Activated T-helper 1 cell treated with anti-CD3 and anti-CD28 coated beads, Interleukin-2, amount 50 U/mL, for 16 hours (primary cell): ENCODE data around the gene CELSR1.

ENCODE experiments used
- DNase-seq, 2 donors: peaks; one replicate each; pipeline ENCODE4 v3.0.0-alpha.2; 2020; ENCODE audit warnings: low read depth in 1 of 2, low spot score in 1 of 2

Gene CELSR1

DNA sequence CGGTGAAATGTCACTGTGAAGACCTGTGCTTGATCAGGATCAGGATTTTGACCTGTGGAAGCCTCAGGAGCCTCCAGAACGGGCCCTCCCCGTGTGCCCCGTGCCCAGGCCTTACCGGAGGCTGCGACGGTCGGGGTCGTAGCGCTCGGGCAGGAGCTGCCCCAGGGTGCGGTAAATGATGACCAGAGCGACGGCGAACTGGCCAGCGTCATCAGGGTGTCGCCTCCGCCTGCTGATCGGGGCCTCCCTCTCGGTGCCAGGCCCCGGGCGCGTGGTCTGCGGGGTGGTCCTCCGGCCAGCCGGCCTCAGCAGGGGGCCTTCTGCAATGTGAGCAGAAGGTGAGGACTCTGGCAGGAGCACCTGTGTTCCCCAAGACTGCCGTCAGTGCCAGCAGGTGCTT lies 155.7 kb downstream of the CELSR1 start:
- no peak for DNase-seq

DNA sequence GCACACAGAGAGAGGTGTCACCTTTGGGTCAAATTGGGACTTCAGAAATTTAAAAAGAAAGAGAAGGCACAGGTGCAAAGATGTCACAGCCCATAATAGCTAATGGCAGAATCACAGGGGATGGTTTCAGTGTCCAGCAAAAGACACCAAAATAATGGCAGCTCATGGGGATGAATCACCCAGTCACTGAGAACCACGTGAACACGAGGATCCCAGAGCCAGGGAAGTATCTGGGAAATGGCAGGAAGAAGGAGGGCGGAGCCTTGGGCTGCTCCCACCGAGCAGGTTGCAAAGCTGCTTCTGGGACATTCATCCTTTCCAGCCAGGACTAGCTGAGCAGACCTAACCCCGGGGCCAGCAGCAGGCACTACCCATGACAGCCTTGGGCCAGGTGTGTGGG lies 156.3 kb downstream of the CELSR1 start:
- DNase-seq, result no peak

DNA sequence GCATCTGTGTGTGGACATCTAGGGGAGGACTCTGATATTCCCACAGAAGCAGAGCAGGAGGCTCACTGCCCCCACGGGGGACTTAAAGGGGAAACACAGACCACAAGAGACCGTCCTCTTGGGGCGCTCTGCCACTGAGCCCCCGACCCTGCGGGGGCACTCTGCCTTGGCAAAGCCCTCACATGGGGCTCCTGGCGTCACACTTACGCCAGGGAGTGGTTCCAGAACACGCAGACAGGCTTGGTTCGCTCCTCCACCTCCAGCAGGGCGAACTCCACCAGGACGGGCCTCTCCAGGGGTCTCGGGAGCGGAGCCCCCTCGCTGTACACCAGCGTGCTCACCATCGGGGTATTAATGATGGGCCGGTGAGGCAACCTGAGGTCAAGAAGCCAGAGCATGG lies 156.8 kb downstream of the CELSR1 start:
- DNase-seq, result no peak

DNA sequence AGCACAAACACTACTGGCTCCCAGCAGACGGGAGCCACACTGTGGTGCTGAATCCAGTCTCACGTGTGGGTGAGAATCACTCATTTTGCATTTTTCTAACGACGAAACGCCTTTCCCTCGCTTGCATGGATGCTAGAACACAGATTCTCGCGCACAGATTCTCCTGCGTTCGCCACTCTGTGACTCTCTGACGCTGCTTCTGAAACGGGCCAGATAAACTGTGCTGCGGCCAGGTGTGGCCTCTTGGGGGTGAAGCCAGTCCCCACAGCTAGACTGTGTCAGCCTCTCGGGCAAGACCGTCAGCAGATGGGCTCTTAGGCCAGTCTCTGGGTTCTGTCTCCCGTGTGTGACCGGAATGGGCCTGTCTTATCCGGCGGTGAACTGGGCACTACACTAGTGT lies 157.4 kb downstream of the CELSR1 start:
- DNase-seq, result no peak

DNA sequence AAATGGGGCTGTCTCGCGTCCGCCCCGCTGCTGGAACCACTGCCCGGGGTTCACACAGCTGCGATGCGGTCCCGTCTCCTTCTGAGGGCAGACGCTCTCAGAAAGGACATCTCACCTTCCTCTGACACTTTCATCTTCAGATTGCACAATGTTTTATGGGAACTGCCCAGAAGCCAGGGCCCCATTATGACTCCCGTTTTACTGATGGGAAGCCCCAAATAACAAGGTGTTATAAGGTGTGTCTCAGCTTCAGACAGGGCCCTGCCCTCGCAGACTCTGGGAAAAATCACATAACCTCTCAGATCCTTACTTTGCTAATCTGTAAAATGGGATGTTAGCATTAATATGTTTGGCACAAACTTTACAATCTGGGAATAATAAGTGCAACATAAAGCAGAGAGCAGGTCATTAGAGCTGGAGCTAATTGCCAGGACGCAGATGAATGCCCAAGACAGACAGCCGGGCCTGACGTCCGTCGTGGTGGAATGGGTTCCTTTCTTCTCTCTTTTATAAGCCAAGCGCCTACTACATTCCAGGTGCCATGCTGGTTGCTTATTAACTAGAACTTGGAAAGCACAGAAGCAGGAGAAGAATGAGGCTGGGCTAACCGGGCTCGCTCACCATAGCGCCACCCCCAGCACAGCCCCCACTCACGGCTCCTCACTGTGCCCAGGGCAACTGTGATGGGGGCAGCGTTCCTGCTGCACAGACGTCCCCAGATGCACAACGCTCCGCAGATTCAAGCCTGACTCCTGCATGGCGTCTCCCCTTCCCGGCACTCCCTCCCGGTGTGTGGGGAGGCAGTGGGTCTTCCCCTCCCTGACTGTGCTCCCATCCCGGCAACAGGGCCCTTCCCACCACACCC lies 158.1 kb downstream of the CELSR1 start:
- DNase-seq, result no peak

DNA sequence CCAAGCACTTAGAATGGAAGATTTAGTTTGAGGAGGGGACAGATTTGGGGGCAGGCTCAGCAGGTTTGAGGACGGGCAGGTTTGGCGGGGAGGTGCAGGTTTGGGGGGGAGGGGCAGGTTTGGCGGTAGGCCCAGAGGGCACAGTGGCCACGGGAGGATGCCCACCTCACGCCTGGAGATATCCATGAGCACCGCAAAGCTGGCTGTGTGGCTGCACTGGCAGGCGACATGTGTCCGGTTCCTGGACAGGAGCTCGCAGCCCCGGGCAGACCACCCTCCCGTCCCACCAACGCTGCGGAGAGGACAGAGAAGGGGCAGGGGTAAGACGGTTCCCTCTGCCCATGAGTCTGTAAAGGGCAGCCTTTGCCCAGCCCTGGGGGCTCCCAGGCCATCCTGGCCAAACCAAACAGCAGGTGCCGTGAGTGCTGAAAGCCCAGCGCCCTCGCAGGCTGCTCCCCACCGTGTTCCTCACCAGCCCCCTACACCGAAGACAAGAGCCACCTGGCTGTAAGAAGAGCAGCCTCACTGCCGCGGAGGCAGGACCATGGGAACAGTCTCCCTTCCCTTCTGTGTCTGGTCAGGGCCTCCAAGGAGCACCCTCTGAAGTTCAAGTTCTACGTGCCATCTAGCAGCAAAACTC lies 158.9 kb downstream of the CELSR1 start:
- no peak for DNase-seq

DNA sequence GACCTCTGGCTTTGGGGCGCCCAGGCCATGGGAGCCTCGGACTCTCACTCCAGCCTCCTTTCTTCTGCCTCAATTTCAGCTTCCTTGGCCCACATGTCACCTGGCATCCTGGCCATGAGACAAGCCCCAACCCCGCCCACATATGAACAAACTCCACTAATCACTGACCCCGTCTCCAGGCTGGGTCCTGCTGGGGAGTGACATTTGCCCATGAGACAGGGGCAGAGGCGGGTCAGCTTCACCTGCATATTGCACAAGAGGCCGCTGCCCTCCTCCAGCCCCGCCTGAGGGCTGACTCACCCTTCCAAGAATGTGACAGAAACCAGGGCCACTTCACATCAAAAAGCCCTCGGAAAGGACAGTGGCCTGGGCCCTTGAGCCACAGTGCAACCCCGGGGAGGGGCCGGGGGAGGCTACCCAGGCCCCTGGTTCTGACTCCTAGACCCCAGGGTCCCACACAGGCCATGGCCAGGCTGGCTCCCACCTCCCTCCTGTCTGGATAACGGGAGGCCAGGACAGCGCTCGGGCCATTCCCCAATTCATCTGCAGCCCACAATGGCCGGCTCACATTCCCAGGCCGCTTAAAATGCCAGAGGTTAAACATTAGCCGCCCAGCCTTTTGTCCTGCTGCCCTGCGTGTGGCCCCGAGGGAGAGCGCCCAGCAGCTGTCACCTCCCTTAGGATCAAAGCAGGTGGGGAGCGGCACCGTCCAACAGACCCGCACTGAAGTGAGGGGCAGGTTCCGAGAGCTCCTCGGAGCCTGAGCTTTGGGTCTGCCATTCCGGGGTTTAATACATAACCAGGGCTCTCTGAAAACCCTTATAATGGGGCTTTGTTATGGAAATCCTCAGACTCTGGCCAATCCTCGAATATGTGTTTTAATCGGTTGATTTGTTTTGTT lies 159.6 kb downstream of the CELSR1 start:
- no peak for DNase-seq

DNA sequence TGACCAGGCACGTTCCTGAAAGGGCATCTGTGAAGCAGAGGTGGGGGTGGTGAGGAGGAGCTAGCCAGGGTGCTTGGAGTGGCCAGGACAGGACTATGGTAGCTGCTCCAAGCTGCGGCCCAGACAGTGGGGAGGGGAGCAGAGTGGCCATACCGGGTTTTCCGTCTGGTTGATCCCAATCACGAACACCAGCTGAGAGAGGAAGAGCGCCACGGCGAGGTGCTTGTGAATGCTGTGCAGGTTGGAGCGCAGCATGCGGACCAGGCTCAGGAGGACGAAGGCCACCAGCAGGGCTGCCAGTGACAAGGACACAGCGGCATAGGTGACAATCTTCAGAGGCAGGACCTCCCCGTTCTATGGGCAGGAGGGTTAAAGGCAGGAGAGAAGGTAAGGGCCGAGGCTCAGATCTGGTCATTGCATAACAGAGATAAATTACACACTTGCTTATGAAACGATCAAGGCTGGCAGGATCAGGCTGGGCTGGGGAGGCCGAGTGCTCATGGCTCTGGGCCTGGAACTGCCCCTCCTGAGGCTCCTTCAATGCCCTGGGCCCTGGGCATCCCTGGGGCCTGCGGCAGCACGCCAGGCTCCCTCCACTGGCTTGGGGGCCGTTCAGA lies 160.4 kb downstream of the CELSR1 start:
- no peak for DNase-seq

DNA sequence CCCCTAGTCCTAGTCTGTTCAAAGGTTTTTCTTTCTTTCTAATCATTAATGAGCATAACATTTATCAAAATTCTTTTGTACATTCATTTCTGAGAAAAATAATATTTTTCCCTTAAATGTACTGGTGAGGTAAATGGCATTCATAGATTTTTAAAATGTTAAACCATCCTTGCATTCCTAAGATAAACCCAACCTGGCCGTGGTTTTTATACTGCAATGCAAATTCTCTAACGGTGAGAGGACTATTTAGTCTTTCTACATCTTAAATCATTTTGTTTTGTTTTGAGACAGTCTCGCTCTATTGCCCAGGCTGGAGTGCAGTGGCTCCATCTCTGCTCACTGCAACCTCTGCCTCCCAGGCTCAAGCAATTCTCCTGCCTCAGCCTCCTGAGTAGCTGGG lies 161.3 kb downstream of the CELSR1 start:
- DNase-seq, result no peak

DNA sequence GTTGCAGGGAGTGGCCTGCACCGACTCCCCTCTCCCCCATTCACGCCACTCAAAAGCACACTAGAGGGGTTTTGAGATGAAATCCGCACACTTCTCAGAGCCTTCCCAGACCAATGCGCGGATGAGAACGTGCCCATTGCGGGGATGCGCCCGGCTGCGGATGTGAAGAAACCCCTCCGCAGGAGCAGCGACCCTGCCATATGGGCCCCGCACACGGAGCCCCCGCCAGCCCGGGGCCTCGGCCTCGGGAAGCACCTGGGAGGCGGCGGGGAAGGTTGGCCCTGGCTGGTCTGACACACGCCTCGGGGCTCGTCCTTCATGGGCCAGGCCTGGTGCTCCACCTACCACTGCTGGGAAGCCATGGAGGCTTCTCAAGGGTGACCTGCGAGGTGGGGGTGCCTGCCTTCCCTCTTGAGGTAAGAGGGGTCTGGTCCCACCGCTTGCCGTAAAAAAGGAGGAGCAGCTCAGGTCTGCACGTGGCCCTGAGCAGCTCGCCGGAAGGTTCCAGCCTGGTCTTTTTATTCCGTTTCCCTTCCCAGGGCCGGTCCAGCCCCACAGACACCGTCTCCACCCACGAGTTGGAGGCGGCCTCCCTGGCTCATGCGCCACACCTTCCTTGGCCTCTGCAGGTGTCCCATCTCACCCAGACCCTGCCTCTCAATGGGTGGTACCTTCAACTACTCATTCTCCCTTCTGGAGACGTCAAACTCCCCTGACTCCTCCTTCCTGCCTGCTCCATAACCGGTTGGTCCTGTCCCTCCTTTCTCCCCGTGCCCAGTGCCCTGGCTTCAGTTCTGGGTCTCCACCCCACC lies 162.6 kb downstream of the CELSR1 start:
- no peak for DNase-seq

DNA sequence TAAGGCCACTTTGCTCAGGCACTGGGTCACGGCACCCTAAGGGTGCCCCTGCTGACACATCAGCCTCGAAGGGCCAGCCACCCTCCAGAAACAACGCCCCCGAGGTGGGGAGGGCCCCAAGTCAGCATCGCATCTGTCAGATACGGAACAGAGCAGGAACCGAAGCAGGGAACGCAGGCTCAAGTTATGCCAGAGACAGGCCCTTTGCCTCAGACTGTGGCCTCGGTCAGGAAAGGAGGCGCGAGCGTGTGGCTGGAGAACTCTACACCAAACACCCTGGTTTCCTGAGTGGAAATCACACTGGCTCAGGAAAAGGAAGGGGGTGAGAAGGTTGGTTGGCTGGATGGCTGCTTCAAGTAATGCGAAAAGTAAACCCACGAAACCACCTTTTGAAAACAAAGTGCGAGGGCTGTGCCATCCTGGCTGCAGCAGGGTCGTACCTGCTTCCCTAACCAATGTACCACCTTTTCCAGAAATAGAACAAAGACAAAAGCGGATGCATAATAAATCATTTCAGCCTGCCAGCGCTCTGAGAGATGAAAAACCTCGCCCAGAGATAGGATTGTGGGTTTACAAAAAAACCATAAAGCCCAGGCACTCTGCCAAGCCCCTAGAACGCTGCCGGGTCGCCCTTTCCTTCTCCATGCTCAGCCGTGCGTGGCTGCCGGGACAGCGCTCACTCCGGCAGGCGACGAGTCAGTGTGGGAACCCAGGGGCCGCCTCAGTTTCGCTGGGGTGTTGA lies 163.3 kb downstream of the CELSR1 start:
- no peak for DNase-seq

DNA sequence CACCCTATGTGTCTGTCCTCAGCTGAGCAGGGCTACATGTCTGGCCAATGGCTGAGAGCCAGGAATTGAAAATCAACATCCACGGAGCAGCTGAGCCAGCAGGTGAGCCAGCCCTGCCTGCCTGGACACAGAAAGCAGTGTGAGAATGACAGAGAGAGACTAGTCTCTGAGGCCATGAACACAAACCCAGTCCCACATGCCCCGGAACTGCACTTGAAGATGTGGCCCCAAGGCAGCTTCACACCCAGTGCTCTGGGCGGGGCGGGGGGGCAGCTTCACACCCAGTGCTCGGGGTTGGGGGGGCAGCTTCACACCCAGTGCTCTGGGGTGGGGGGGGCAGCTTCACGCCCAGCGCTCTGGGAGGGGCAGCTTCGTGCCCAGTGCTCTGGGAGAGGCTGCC lies 164.3 kb downstream of the CELSR1 start:
- DNase-seq, result no peak

DNA sequence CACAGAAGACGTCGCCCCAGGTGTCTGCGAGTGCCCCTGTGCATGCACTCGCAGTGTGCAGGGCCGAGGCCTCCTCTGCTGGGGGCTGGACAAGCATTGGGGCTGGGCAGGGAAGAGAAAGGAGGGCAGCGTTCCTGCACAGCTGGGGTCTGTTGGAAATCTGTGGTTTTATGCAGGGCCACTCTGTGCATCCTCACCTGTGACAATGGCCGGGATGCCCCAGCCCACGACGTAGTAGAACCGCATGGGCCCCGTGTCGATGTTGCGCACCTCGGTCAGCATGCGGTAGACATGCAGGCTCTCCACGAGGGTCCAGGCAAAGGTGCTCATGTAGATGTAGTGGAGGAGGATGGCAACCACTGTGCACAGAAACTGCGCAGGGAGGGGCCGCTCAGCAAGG lies 164.7 kb downstream of the CELSR1 start:
- DNase-seq, result no peak

DNA sequence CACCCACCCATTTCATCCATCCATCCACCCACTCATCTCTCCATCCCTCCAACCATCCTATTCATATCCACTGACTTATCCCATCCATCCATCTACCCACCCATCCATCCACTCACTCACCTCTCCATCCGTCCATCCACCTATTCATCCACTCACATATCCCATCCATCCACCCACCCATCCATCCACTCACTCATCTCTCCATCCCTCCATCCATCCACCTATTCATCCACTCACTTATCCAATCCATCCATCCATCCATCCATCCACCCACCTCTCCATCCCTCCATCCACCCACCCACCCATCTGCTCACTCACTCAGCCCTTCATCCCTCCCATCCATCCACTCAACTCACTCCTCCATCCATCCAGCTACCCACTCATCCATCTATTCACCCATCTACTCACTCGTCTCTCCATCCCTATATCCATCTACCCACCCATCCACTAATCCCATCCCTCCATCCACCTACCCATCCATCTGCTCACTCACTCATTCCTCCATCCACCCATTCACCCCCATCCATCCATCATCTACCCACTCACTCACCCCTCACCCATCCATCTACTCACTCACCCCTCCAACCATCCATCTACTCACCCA lies 165.7 kb downstream of the CELSR1 start:
- DNase-seq, result no peak

DNA sequence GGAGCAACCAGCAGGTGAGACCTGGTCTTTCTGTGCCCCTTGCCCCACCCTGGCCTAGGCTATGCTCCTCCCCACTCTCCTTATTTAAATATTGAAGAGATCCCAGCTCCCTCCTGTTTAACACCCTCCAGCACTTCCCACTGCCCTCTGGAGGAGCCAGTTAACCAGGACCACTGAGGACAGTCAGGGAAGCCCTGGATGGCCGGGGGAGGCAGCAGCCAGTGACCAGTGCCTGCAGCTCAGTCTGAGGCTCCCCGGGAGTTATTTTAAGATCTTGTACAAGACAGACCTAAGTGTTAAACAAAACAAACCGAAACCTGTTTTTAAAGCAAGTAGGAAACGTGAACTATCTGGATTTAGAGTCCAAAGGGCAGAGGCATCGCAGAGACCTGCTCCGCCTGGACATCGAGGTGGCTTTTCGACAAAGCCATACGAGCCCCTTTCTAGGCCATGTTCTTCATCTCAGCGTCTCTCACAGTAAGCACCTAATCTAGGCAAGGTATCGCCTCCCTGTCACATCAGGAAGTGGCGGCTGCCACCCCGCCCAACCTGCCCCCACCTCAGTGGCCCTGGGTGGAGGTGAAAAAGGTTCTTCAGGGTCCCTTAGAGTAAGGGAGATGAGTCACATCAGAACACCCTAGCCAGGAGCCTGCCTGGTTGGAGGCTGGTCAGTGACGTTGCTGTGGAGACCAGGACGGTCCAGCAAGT lies 166.7 kb downstream of the CELSR1 start:
- no peak for DNase-seq

DNA sequence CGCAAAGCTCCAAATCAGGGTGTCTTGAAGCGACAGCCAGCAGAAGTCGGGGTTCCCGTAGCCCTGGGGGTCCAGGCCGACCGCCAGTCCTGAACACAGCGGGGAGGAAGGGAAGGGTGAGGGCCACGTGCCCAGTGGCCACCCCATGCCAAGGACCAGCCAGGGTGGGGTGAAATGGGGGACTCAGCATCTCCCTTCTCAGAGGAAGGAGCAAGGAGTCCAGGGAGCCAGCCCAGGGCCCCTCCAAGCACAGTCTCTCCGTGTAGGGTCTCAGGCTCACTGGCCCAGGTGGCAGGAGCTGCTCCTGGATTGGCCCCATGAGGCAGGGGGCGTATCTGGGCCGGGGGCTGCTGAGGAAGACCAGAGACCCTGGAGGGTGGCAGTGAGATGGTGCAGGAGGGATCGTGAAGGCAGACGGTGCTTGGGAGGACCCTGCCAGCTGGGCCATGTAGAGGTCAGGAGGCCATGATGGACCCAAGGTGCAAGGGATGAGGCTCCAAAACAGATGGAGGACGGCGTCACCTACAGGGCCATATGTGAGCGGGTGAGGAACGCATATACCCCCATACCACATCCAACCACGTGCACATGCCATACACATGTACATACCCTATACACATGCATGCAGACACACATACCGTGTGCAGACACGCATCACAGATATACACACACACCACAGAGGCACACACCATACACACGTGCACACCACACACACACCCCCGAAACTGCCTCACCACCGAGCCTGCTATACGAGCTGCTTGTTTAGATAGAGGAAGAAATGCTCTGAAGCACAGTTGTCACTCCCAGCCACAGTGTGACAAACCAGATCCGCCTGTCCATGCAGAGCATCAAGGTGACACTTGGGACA lies 167.5 kb downstream of the CELSR1 start:
- no peak for DNase-seq

DNA sequence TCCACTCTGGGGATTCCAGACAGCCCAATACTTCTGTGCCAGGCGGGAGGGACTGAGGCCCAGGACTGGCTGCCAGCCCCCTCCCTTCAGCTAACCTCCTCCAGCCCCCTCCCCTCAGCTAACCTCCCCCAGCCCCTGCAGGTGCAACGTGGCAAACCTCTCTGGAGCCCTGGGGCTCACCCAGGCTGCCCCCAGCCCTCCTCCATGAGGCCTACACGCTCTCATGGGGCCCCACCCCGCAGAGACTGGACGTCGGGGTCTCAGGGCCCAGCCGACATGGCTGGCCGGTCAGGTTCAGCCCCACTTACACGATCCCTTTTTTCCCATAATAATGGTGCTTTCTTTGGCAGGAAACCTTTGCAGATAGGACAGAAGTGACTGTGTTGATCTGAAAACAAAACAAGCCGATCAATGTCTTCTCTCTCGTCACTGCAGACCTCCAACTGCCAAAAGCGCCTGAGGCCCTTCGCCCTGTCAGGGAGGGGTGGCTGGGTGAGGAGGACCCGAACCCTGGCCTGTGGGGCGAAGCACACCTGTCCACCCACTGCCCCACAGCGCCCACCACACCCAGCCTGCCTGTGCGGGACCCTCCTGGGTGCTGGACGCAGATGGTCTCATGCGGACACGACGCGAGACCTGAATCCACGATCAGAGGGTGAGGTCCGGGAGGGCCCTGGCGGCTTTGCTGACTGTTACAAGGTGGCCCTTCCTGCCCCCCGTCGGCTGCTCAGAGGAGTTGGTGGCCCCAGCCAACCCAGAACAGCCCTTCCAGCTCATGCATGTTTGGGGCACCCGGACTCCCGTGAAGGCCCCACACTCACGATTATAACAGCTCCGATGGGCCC lies 168.3 kb downstream of the CELSR1 start:
- no peak for DNase-seq
